SK-N-SH (cell line): ENCODE measurements around the gene TDP2. TPM values are rescaled to one million over a fixed set of nuclear protein-coding genes. Genes with fewer than 3 reads are reported as not detected.

Experiments
- CTCF ChIA-PET: fragments of 300-600, 350-600 bp; formaldehyde crosslinking; extraction: SDS; loops from one replicate; lab custom pipeline; 2021; lab: Yijun Ruan, JAX
- POLR2A ChIA-PET: fragments of 350-600 bp; sonication (Branson Sonifier 250); formaldehyde crosslinking; extraction: SDS; loops from one replicate; lab custom pipeline; 2020; ENCODE audit warnings: antibody characterized with exemption, inconsistent platforms; lab: Yijun Ruan, JAX
- DNase-seq: peaks from one replicate; pipeline ENCODE4 v3.0.0; 2012
- H2AFZ ChIP-seq: fragments of 200-600 bp; sonication (generic); 2 replicates; pipeline ENCODE4 v1.8.1; 2016; ENCODE audit warnings: antibody characterized with exemption, mild to moderate bottlenecking, low read depth
- H3F3A ChIP-seq: fragments of 200-600 bp; sonication (generic); replicated peaks from 2 replicates; pipeline ENCODE3; 2016; ENCODE audit warnings: antibody characterized with exemption, mild to moderate bottlenecking; ENCODE audit not compliant: insufficient read depth
- H3K27ac ChIP-seq, 2 experiments: fragments of 200-500 bp in 1 of 2; fragments of 200-600 bp in 1 of 2; sonication (Bioruptor generic) in 1 of 2; sonication (generic), shearing (Covaris generic) in 1 of 2; 2 replicates each; pipeline versions ENCODE4 v1.5.1 to v1.6.1; 2014 to 2016; ENCODE audit warnings: low read depth in 2 of 2, inconsistent platforms in 1 of 2, low read length in 1 of 2, mild to moderate bottlenecking in 1 of 2, mixed read lengths in 1 of 2
- H3K27me3 ChIP-seq: fragments of 200-600 bp; sonication (generic), shearing (Covaris generic); 2 replicates; pipeline ENCODE4 v1.6.1; 2016; ENCODE audit warnings: mixed run types; ENCODE audit not compliant: insufficient read depth
- H3K36me3 ChIP-seq, 2 experiments: fragments of 200-500 bp in 1 of 2; fragments of 200-600 bp in 1 of 2; sonication (Bioruptor generic) in 1 of 2; sonication (generic) in 1 of 2; replicated peaks in 1 of 2; 2 replicates each; pipeline versions ENCODE3 to v1.5.1; 2014 to 2016; ENCODE audit warnings: low read length in 1 of 2, mild to moderate bottlenecking in 1 of 2; ENCODE audit not compliant: insufficient read depth in 2 of 2, control insufficient read depth in 1 of 2
- H3K4me1 ChIP-seq, 2 experiments: fragments of 200-500 bp in 1 of 2; fragments of 200-600 bp in 1 of 2; sonication (Bioruptor generic) in 1 of 2; sonication (generic), shearing (Covaris generic) in 1 of 2; 2 replicates each; pipeline versions ENCODE4 v1.5.1 to v1.6.1; 2014 to 2016; ENCODE audit warnings: low read depth in 1 of 2, low read length in 1 of 2, mixed run types in 1 of 2; ENCODE audit not compliant: insufficient read depth in 2 of 2, control insufficient read depth in 1 of 2
- H3K4me2 ChIP-seq: fragments of 200-600 bp; sonication (generic), shearing (Covaris generic); 2 replicates; pipeline ENCODE4 v1.6.1; 2017; ENCODE audit warnings: mixed run types
- H3K4me3 ChIP-seq, 2 experiments: fragments of 200-500 bp in 1 of 2; fragments of 200-600 bp in 1 of 2; sonication (Bioruptor generic) in 1 of 2; sonication (generic), shearing (Covaris generic) in 1 of 2; 2 replicates each; pipeline versions ENCODE4 v1.5.1 to v1.8.1; 2014 to 2016; ENCODE audit warnings: low read depth in 2 of 2, inconsistent platforms in 1 of 2, low read length in 1 of 2, mild to moderate bottlenecking in 1 of 2, mixed read lengths in 1 of 2, moderate library complexity in 1 of 2
- H3K79me2 ChIP-seq: fragments of 200-600 bp; sonication (generic); 2 replicates; pipeline ENCODE4 v1.8.1; 2017; ENCODE audit warnings: mild to moderate bottlenecking; ENCODE audit not compliant: insufficient read depth
- H3K9ac ChIP-seq: fragments of 200-600 bp; sonication (generic); 2 replicates; pipeline ENCODE4 v1.6.1; 2017; ENCODE audit warnings: mixed run types
- H3K9me2 ChIP-seq: fragments of 200-600 bp; sonication (generic); 2 replicates; pipeline ENCODE4 v1.6.1; 2017; ENCODE audit warnings: mixed run types
- H3K9me3 ChIP-seq: fragments of 200-600 bp; sonication (generic); 2 replicates; pipeline ENCODE4 v1.6.1; 2017; ENCODE audit warnings: mixed run types, mild to moderate bottlenecking, moderate library complexity
- H4K20me1 ChIP-seq: fragments of 200-600 bp; sonication (generic); 2 replicates; pipeline ENCODE4 v1.6.1; 2017; ENCODE audit warnings: mild to moderate bottlenecking, mixed run types; ENCODE audit not compliant: insufficient read depth
- CTCF ChIP-seq: fragments of 200-600 bp; sonication (generic); IDR thresholded peaks from 2 replicates; pipeline ENCODE4 v1.6.1; 2017; ENCODE audit warnings: antibody characterized with exemption, mild to moderate bottlenecking, moderate library complexity
- EZH2phosphoT487 ChIP-seq: fragments of 200-600 bp; sonication (generic); IDR thresholded peaks from 2 replicates; pipeline ENCODE4 v1.6.1; 2017; ENCODE audit warnings: low read depth, mixed run types, mild to moderate bottlenecking, antibody characterized with exemption, moderate library complexity, borderline replicate concordance
- MAX ChIP-seq: IDR thresholded peaks from 2 replicates; pipeline ENCODE4 v1.4.0; 2012; ENCODE audit warnings: low read depth
- MEF2A ChIP-seq: IDR thresholded peaks from 2 replicates; pipeline ENCODE4 v1.4.0; 2012; ENCODE audit warnings: low read depth, borderline replicate concordance
- SIN3A ChIP-seq: IDR thresholded peaks from 2 replicates; pipeline ENCODE4 v1.6.1; 2012; ENCODE audit warnings: low read depth, mild to moderate bottlenecking, low read length, moderate library complexity, borderline replicate concordance
- SMC3 ChIP-seq: IDR thresholded peaks from 2 replicates; pipeline ENCODE4 v1.6.1; 2012; ENCODE audit warnings: low read depth, low read length, improper control_type of control experiment
- WGBS: methylation state at CpG from one replicate; pipeline ENCODE4 v1.1.6; 2017; ENCODE audit warnings: low lambda C conversion rate; 5-methylcytosine and 5-hydroxymethylcytosine counted together
- polyA plus RNA-seq, 3 experiments: library from polyadenylated mRNA; depleted of rRNA; stranded (reverse); fragments of >200 nt; gene quantifications; 2 replicates each; pipeline ENCODE4 v1.2.3, GENCODE V29; 2012

The TDP2 gene
- polyA plus RNA-seq, 1 of the 3 experiments (the other 2 are of a cell fraction) = 20.0 TPM

GRCh38 chr6:24600903-24601302 is 65.8 kb downstream of the TDP2 start:
- no peak overlapping the region for H3K9ac ChIP-seq
- H3K4me3 ChIP-seq = no peak overlapping the region
- DNase-seq = no peak
- H3K9me2 ChIP-seq = no peaks in the 10 kb centered on the region
- H3K27me3 ChIP-seq = no peaks in the 10 kb centered on the region
- TF ChIP-seq CTCF = peak; percentile 25; the same call in 1 of the 2 replicates
- no peak for TF ChIP-seq SMC3
- TF ChIP-seq EZH2phosphoT487 = no peak
- no peak for TF ChIP-seq SIN3A
- no peak for TF ChIP-seq MEF2A
- no peak for TF ChIP-seq MAX
- no peaks in the 10 kb centered on the region for H3K4me1 ChIP-seq
- no peaks in the 10 kb centered on the region for H3K79me2 ChIP-seq
- no peaks in the 10 kb centered on the region for H3F3A ChIP-seq
- 53% methylated on average over 4 of the region's 4 CpGs for WGBS
- no peak overlapping the region for H3K4me2 ChIP-seq
- no peaks in the 10 kb centered on the region for H3K36me3 ChIP-seq
- no peaks in the 10 kb centered on the region for H4K20me1 ChIP-seq
- CTCF ChIA-PET = interaction anchor here (0.7 to 1.6 kb wide), 3 partner anchors 17 to 106 kb away, joined by 3 to 5 read pairs (median 4); no protein-coding TSS in a partner anchor
- no peak overlapping the region for H3K27ac ChIP-seq
- H2AFZ ChIP-seq = no peak overlapping the region
- POLR2A ChIA-PET = no interaction called here
- H3K9me3 ChIP-seq = no peaks in the 10 kb centered on the region

Other genes with a start within 250 kb of the TDP2 start
- 0.94 and 1.5 TPM in 2 replicates for gene GPLD1, start 177.3 kb downstream of the TDP2 start, polyA plus RNA-seq (2012; rRNA removed)
- 3.0 and 3.7 TPM in 2 replicates for gene ALDH5A1, start 171.9 kb downstream of the TDP2 start, polyA plus RNA-seq (2012; rRNA removed)
- 0.03 and 0.06 TPM in 2 replicates for gene KIAA0319, start 20.7 kb downstream of the TDP2 start, polyA plus RNA-seq (2012; rRNA removed)
- gene ACOT13, start 178 bp upstream of the TDP2 start, polyA plus RNA-seq (2012; rRNA removed) = 18.0 and 20.8 TPM in 2 replicates
- gene C6orf62, start 52.3 kb upstream of the TDP2 start, polyA plus RNA-seq (2012; rRNA removed) = 36.0 and 42.3 TPM in 2 replicates
- gene GMNN, start 108.0 kb upstream of the TDP2 start, polyA plus RNA-seq (2012; rRNA removed) = 16.2 and 16.8 TPM in 2 replicates
- not detected in 2 replicates for gene ARMH2, start 132.0 kb upstream of the TDP2 start, polyA plus RNA-seq (2012; rRNA removed)